Breast epithelium (tissue), 4 donors: Measurements from ENCODE around the gene WWC2. TPM values are rescaled to one million over a fixed set of nuclear protein-coding genes. Genes with fewer than 3 reads are reported as not detected.
A peak's percentile ranks its signal among the peaks of the same experiment; 100 is the strongest.

Experiments
- DNase-seq, 2 donors: peaks; one replicate each; pipeline ENCODE4 v3.0.0-alpha.2; 2019; ENCODE audit warnings: low spot score in 2 of 2
- H3K27ac ChIP-seq, 2 donors: fragments of 200-600 bp; sonication (generic) in 1 of 2; one replicate each; pipeline ENCODE4 v1.5.1; 2016 to 2019; ENCODE audit warnings: mild to moderate bottlenecking in 1 of 2
- H3K27me3 ChIP-seq, 2 donors: fragments of 200-600 bp; sonication (generic) in 1 of 2; one replicate each; pipeline versions ENCODE4 v1.5.1 to v1.6.0; 2017 to 2019; ENCODE audit warnings: control low read depth in 1 of 2, mild to moderate bottlenecking in 1 of 2
- H3K36me3 ChIP-seq: fragments of 200-600 bp; one replicate; pipeline ENCODE4 v1.5.1; 2019
- H3K4me1 ChIP-seq, 2 donors: fragments of 200-600 bp; sonication (generic); one replicate each; pipeline ENCODE4 v1.5.1; 2016 to 2019; ENCODE audit warnings: control low read depth in 1 of 2
- H3K4me3 ChIP-seq, 3 donors: fragments of 200-600 bp; sonication (generic); 1 replicate in 2 of 3; 2 replicates in 1 of 3; pipeline ENCODE4 v1.5.1; 2016 to 2019; ENCODE audit warnings: mild to moderate bottlenecking in 3 of 3, moderate library complexity in 2 of 3
- H3K9me3 ChIP-seq, 2 donors: fragments of 200-600 bp; sonication (generic) in 1 of 2; one replicate each; pipeline ENCODE4 v1.5.1; 2016 to 2019; ENCODE audit warnings: control low read depth in 1 of 2
- CTCF ChIP-seq, 3 donors: fragments of 450-650 bp; IDR thresholded peaks; one replicate each; pipeline ENCODE4 v1.5.1; 2016 to 2017; ENCODE audit warnings: antibody characterized with exemption in 3 of 3, mild to moderate bottlenecking in 3 of 3, moderate library complexity in 3 of 3
- POLR2A ChIP-seq: fragments of 450-650 bp; IDR thresholded peaks from one replicate; pipeline ENCODE4 v1.6.1; 2016; ENCODE audit warnings: antibody characterized with exemption, mild to moderate bottlenecking, moderate library complexity
- POLR2AphosphoS5 ChIP-seq, 3 donors: sonication (generic); formaldehyde crosslinking; IDR thresholded peaks; one replicate each; pipeline ENCODE4 v1.6.1; 2017; ENCODE audit warnings: antibody characterized with exemption in 3 of 3
- intact Hi-C: fragments of 100-400 bp; cut with DNase I; formaldehyde crosslinking; loops from one replicate; pipeline ENCODE4 v1.15.1; 2023; ENCODE audit warnings: low total_unique reads
- total RNA-seq, 3 donors: library from RNA; depleted of rRNA; stranded (reverse); fragments of >200 nt; gene quantifications; one replicate each; pipeline ENCODE4 v1.1.0, GENCODE V29; 2016

Gene WWC2
- total RNA-seq, 3 donors from 2014 or later = 37.4 to 40.4 (median 40.3) TPM

GRCh38 chr4:183096276-183096965 is 2.6 kb upstream of the WWC2 start:
- intact Hi-C loops = no loop called here

GRCh38 chr4:183097231-183098018 is 1.6 kb upstream of the WWC2 start:
- no peak for DNase-seq

More at GRCh38 chr4:183096276-183096965, 2.6 kb upstream of the WWC2 start:
- Histone ChIP-seq H3K4me1 (peaks cover 0 to 3% of the 10 kb centered on the region in 2 donors), H3K36me3 (no peaks in the 10 kb centered on the region), H3K9me3 (no peaks in the 10 kb centered on the region), H3K27ac (no peak overlapping the region), H3K4me3 (no peak overlapping the region), H3K27me3 (no peaks in the 10 kb centered on the region)
- DNase-seq = no peak
- TF ChIP-seq POLR2AphosphoS5 (IDR thresholded peaks at IDR 0.05) = no peak
- no peak for TF ChIP-seq CTCF (IDR thresholded peaks at IDR 0.05)
- no peak for TF ChIP-seq POLR2A

GRCh38 chr4:183098019-183098722 is 886 bp upstream of the WWC2 start:
- TF ChIP-seq POLR2A = no peak
- no peak for TF ChIP-seq POLR2AphosphoS5 (IDR thresholded peaks at IDR 0.05)
- TF ChIP-seq CTCF (IDR thresholded peaks at IDR 0.05) = no peak
- H3K9me3 ChIP-seq = no peaks in the 10 kb centered on the region
- H3K27me3 ChIP-seq = no peaks in the 10 kb centered on the region
- peak overlapping the region; percentile 96 to 99 for H3K27ac ChIP-seq
- H3K36me3 ChIP-seq = no peaks in the 10 kb centered on the region
- peaks cover 0 to 7% of the 10 kb centered on the region in 2 donors for H3K4me1 ChIP-seq
- peak; percentile 28 to 60 for DNase-seq
- peak overlapping the region; percentile 83 to 89 (median 85) for H3K4me3 ChIP-seq
- intact Hi-C loops = no loop called here

More at GRCh38 chr4:183097231-183098018, 1.6 kb upstream of the WWC2 start:
- intact Hi-C loops = no loop called here
- peak overlapping the region; percentile 96 to 99 for H3K27ac ChIP-seq
- H3K9me3 ChIP-seq = no peaks in the 10 kb centered on the region
- TF ChIP-seq CTCF (IDR thresholded peaks at IDR 0.05) (no peak), POLR2AphosphoS5 (IDR thresholded peaks at IDR 0.05) (no peak), POLR2A (no peak)
- H3K36me3 ChIP-seq = no peaks in the 10 kb centered on the region
- H3K27me3 ChIP-seq = no peaks in the 10 kb centered on the region
- peaks cover 0 to 7% of the 10 kb centered on the region in 2 donors for H3K4me1 ChIP-seq
- peak overlapping the region; percentile 83 to 89 (median 85) for H3K4me3 ChIP-seq

GRCh38 chr4:183099537-183100297 is 660 bp downstream of the WWC2 start:
- peaks cover 0 to 7% of the 10 kb centered on the region in 2 donors for H3K4me1 ChIP-seq
- intact Hi-C loops = no loop called here
- DNase-seq = no peak
- peak overlapping the region; percentile 96 to 99 for H3K27ac ChIP-seq
- H3K27me3 ChIP-seq = no peaks in the 10 kb centered on the region
- H3K9me3 ChIP-seq = no peaks in the 10 kb centered on the region
- H3K36me3 ChIP-seq = no peaks in the 10 kb centered on the region
- TF ChIP-seq POLR2AphosphoS5 (IDR thresholded peaks at IDR 0.05) (no peak), CTCF (IDR thresholded peaks at IDR 0.05) (no peak), POLR2A (no peak)
- peak overlapping the region; percentile 83 to 89 (median 85) for H3K4me3 ChIP-seq
